Endothelial cell of umbilical vein (primary cell): ENCODE data around the gene SERPINB4. TPM values are rescaled to one million over a fixed set of nuclear protein-coding genes. Genes with fewer than 3 reads are reported as not detected.

ENCODE experiments used
- BruUV-seq: library from RNA; stranded (reverse); fragments of 400-500 nt; replicated peaks from 2 replicates; lab custom pipeline; 2021; lab: Mats Ljungman, UMichigan
- CTCF ChIA-PET: fragments of 300-600, 350-600 bp; sonication (Branson Sonifier 250); formaldehyde crosslinking; loops from one replicate; lab custom pipeline; 2021; ENCODE audit warnings: antibody characterized with exemption, inconsistent platforms; lab: Charles Lee
- POLR2A ChIA-PET: fragments of 300-600, 350-600 bp; sonication (Branson Sonifier 250); formaldehyde crosslinking; loops from one replicate; lab custom pipeline; 2021; ENCODE audit warnings: antibody characterized with exemption, inconsistent platforms; lab: Charles Lee
- DNase-seq: peaks from one replicate; pipeline ENCODE4 v3.0.0-alpha.2; 2011; ENCODE audit warnings: low read depth, low spot score
- FAIRE-seq: peaks from 2 replicates; lab custom pipeline; 2011; peaks lifted over from hg19 to GRCh38; lab: Jason Lieb, UNC
- H2AFZ ChIP-seq: 2 replicates; pipeline ENCODE4 v1.6.0; 2012; ENCODE audit warnings: low read depth, low read length, control low read depth, inconsistent platforms
- H3K27ac ChIP-seq: 2 replicates; pipeline ENCODE4 v1.5.1; 2011; ENCODE audit warnings: low read depth, mild to moderate bottlenecking, control low read depth, low read length, moderate library complexity; ENCODE audit not compliant: insufficient read depth
- H3K27me3 ChIP-seq, 2 experiments: 2 replicates each; pipeline versions ENCODE4 v1.6.0 to v1.6.1; 2011; ENCODE audit warnings: low read length in 2 of 2, mixed read lengths in 1 of 2; ENCODE audit not compliant: control insufficient read depth in 2 of 2, insufficient read depth in 2 of 2
- H3K36me3 ChIP-seq, 2 experiments: 2 replicates in 1 of 2; 3 replicates in 1 of 2; pipeline ENCODE4 v1.5.1; 2011; ENCODE audit warnings: low read length in 2 of 2, mild to moderate bottlenecking in 1 of 2, moderate library complexity in 1 of 2; ENCODE audit not compliant: control insufficient read depth in 2 of 2, insufficient read depth in 2 of 2; ENCODE audit errors: extremely low read depth in 1 of 2
- H3K4me1 ChIP-seq: 3 replicates; pipeline ENCODE4 v1.5.1; 2011; ENCODE audit warnings: mild to moderate bottlenecking, low read length; ENCODE audit not compliant: control insufficient read depth, insufficient read depth; ENCODE audit errors: extremely low read depth
- H3K4me2 ChIP-seq: 2 replicates; pipeline ENCODE4 v1.6.1; 2011; ENCODE audit warnings: low read length, control low read depth, mixed read lengths; ENCODE audit not compliant: insufficient read depth
- H3K4me3 ChIP-seq, 3 experiments: fragments of 200-600 bp in 1 of 3; sonication (generic), shearing (Covaris generic) in 1 of 3; replicated peaks in 1 of 3; 2 replicates each; pipeline ENCODE4 v1.5.1; 2011 to 2016; ENCODE audit warnings: control low read depth in 3 of 3, low read length in 3 of 3, mild to moderate bottlenecking in 2 of 3, inconsistent platforms in 1 of 3, low read depth in 1 of 3, moderate library complexity in 1 of 3; ENCODE audit not compliant: insufficient read depth in 1 of 3
- H3K79me2 ChIP-seq: 2 replicates; pipeline ENCODE4 v1.6.0; 2012; ENCODE audit warnings: low read length, inconsistent platforms; ENCODE audit not compliant: control insufficient read depth, insufficient read depth
- H3K9ac ChIP-seq: replicated peaks from 2 replicates; pipeline ENCODE3; 2011; ENCODE audit warnings: low read length, control low read depth; ENCODE audit not compliant: insufficient read depth; ENCODE audit errors: extremely low read depth
- H3K9me1 ChIP-seq: replicated peaks from 3 replicates; pipeline ENCODE4 v1.6.0; 2011; ENCODE audit warnings: mild to moderate bottlenecking, low read length; ENCODE audit not compliant: control insufficient read depth, insufficient read depth; ENCODE audit errors: extremely low read depth
- H3K9me3 ChIP-seq: replicated peaks from 2 replicates; pipeline ENCODE4 v1.5.1; 2012; ENCODE audit warnings: low read length, inconsistent platforms; ENCODE audit not compliant: control insufficient read depth, insufficient read depth
- H4K20me1 ChIP-seq: replicated peaks from 2 replicates; pipeline ENCODE3; 2011; ENCODE audit warnings: mild to moderate bottlenecking, low read length; ENCODE audit not compliant: control insufficient read depth, insufficient read depth; ENCODE audit errors: extremely low read depth
- EZH2 ChIP-seq: IDR thresholded peaks from 2 replicates; pipeline ENCODE4 v1.6.1; 2012; ENCODE audit warnings: borderline replicate concordance, low read depth, mild to moderate bottlenecking, moderate library complexity, low read length, inconsistent platforms; ENCODE audit not compliant: severe bottlenecking
- FOS ChIP-seq: IDR thresholded peaks from 2 replicates; pipeline ENCODE4 v1.6.1; 2011; ENCODE audit warnings: mild to moderate bottlenecking, low read length, moderate library complexity, borderline replicate concordance; ENCODE audit not compliant: insufficient read depth
- GATA2 ChIP-seq: IDR thresholded peaks from 2 replicates; pipeline ENCODE4 v1.7.0; 2011; ENCODE audit warnings: low read depth, mild to moderate bottlenecking, moderate library complexity, mixed read lengths, low read length; ENCODE audit not compliant: insufficient read length, insufficient read depth
- JUN ChIP-seq: IDR thresholded peaks from 2 replicates; pipeline ENCODE4 v1.6.1; 2011; ENCODE audit warnings: borderline replicate concordance, low read depth; ENCODE audit not compliant: insufficient read length, insufficient read depth
- MYC ChIP-seq: IDR thresholded peaks from one replicate; pipeline ENCODE4 v1.6.1; 2011; ENCODE audit warnings: mild to moderate bottlenecking, low read depth, low read length
- POLR2A ChIP-seq: IDR thresholded peaks from 2 replicates; pipeline ENCODE4 v1.6.1; 2012; ENCODE audit warnings: low read depth, mild to moderate bottlenecking, control low read depth, low read length
- POLR2AphosphoS5 ChIP-seq: IDR thresholded peaks from 2 replicates; pipeline ENCODE4 v1.6.1; 2012; ENCODE audit warnings: low read depth, mild to moderate bottlenecking, control low read depth, low read length, moderate library complexity; ENCODE audit not compliant: insufficient read depth
- dilution Hi-C: fragments of 300-500 bp; cut with MboI; formaldehyde crosslinking; loops from one replicate; pipeline ENCODE4 v1.15.0; 2019; ENCODE audit warnings: low sequenced_read_pairs; ENCODE audit not compliant: extremely low pct_ligation_motif_present
- intact Hi-C: fragments of 100-400 bp; cut with micrococcal nuclease; formaldehyde crosslinking; loops from one replicate; pipeline ENCODE4 v1.10.0; 2022
- polyA plus RNA-seq, 4 experiments: library from polyadenylated mRNA; depleted of rRNA in 3 of 4; stranded (reverse) in 3 of 4; unstranded in 1 of 4; fragments of >200 nt; gene quantifications; 2 replicates each; pipeline versions ENCODE4 v1.2.1 to v1.2.3, GENCODE V29; 2011 to 2012; ENCODE audit warnings: missing spikeins in 1 of 4
- total RNA-seq: library from RNA; stranded (reverse); gene quantifications from 2 replicates; pipeline ENCODE4 v1.2.3, GENCODE V29; 2021
- TF ChIP-seq, protein P1 (sequence below), 2 donors: IDR thresholded peaks; 1 replicate in 1 of 2; 2 replicates in 1 of 2; pipeline ENCODE4 v1.5.1; 2011; ENCODE audit warnings: low read length in 2 of 2, mild to moderate bottlenecking in 2 of 2, moderate library complexity in 2 of 2, control low read depth in 1 of 2, inconsistent platforms in 1 of 2, low read depth in 1 of 2; ENCODE audit not compliant: insufficient read depth in 1 of 2; ENCODE audit errors: extremely low read depth in 1 of 2
- TF ChIP-seq, protein P2 (sequence below): IDR thresholded peaks from 2 replicates; pipeline ENCODE4 v1.6.1; 2011; ENCODE audit not compliant: insufficient read depth, insufficient read length

Gene SERPINB4
- total and polyA plus RNA-seq, 2 donors (not counting 3 experiments of a cell fraction or from before 2014, with no cell fraction given) = not detected

GRCh38 chr18:63604791-63605567 lies 39.1 kb downstream of the SERPINB4 start:
- Histone ChIP-seq H3K4me3 (no peak overlapping the region), H3K79me2 (no peaks in the 10 kb centered on the region), H3K4me2 (no peak overlapping the region), H4K20me1 (no peaks in the 10 kb centered on the region), H3K9ac (no peak overlapping the region), H3K27ac (no peak overlapping the region), H3K9me3 (no peaks in the 10 kb centered on the region), H2AFZ (no peak overlapping the region), H3K4me1 (no peaks in the 10 kb centered on the region), H3K27me3 (no peaks in the 10 kb centered on the region), H3K9me1 (no peaks in the 10 kb centered on the region), H3K36me3 (no peaks in the 10 kb centered on the region)
- TF ChIP-seq FOS (no peak), JUN (no peak), POLR2AphosphoS5 (no peak)
- dilution Hi-C loops = no loop called here
- ChIA-PET POLR2A (no interaction called here), CTCF (interaction anchor here (1.6 kb wide), 1 partner anchor 10 kb away, joined by 3 read pairs; no protein-coding TSS in a partner anchor)
- DNase-seq (no peak), FAIRE-seq (no peak)
- no TSS peak for BruUV-seq
- intact Hi-C loops = no loop called here

- H3K4me3 ChIP-seq = no peak overlapping the region
- no peaks in the 10 kb centered on the region for H3K36me3 ChIP-seq
- H3K9ac ChIP-seq = no peak overlapping the region
- no peaks in the 10 kb centered on the region for H3K27me3 ChIP-seq
- TF ChIP-seq, protein P1, sequence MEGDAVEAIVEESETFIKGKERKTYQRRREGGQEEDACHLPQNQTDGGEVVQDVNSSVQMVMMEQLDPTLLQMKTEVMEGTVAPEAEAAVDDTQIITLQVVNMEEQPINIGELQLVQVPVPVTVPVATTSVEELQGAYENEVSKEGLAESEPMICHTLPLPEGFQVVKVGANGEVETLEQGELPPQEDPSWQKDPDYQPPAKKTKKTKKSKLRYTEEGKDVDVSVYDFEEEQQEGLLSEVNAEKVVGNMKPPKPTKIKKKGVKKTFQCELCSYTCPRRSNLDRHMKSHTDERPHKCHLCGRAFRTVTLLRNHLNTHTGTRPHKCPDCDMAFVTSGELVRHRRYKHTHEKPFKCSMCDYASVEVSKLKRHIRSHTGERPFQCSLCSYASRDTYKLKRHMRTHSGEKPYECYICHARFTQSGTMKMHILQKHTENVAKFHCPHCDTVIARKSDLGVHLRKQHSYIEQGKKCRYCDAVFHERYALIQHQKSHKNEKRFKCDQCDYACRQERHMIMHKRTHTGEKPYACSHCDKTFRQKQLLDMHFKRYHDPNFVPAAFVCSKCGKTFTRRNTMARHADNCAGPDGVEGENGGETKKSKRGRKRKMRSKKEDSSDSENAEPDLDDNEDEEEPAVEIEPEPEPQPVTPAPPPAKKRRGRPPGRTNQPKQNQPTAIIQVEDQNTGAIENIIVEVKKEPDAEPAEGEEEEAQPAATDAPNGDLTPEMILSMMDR (IDR thresholded peaks at IDR 0.05; ENCODE audit: extremely low read depth in 1 of 2, insufficient read depth in 1 of 2, low read depth in 1 of 2, low read length in 2 of 2) = no peak
- TF ChIP-seq GATA2 = no peak
- TF ChIP-seq FOS = no peak
- no peak for TF ChIP-seq POLR2AphosphoS5
- TF ChIP-seq POLR2A = no peak
- TF ChIP-seq JUN = no peak
- TF ChIP-seq MYC = no peak
- TF ChIP-seq, protein P2, sequence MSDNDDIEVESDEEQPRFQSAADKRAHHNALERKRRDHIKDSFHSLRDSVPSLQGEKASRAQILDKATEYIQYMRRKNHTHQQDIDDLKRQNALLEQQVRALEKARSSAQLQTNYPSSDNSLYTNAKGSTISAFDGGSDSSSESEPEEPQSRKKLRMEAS = no peak
- no peak for TF ChIP-seq EZH2
- H3K4me2 ChIP-seq = no peak overlapping the region
- ChIA-PET POLR2A (no interaction called here), CTCF (interaction anchor here (1.6 kb wide), 1 partner anchor 9 kb away, joined by 3 read pairs; no protein-coding TSS in a partner anchor)
- H3K9me1 ChIP-seq = no peaks in the 10 kb centered on the region
- intact Hi-C loops (no loop called here), dilution Hi-C loops (no loop called here)
- H3K27ac ChIP-seq = no peak overlapping the region
- DNase-seq (no peak), FAIRE-seq (no peak)
- no TSS peak for BruUV-seq
- H3K4me1 ChIP-seq = no peaks in the 10 kb centered on the region
- H4K20me1 ChIP-seq = no peaks in the 10 kb centered on the region
- no peaks in the 10 kb centered on the region for H3K79me2 ChIP-seq
- H3K9me3 ChIP-seq = no peaks in the 10 kb centered on the region
- H2AFZ ChIP-seq = no peak overlapping the region
Observed at GRCh38 chr18:63603772-63604171, 40.3 kb downstream of the SERPINB4 start.
